Activated B cell treated with CpG ODN at 0.5 μM for 24 hours (primary cell): ENCODE measurements around the gene OXNAD1. TPM values are rescaled to one million over a fixed set of nuclear protein-coding genes. Genes with fewer than 3 reads are reported as not detected.

Source experiments
- ATAC-seq: fragments of 200-7000 bp; cut with Tn5 transposase; one replicate; pipeline ENCODE4 v1.10.0; 2021; ENCODE audit warnings: low read depth, mild to moderate bottlenecking, moderate library complexity
- CTCF ChIA-PET: fragments of 350-600 bp; sonication (Branson Sonifier 250); formaldehyde crosslinking; loops from one replicate; lab custom pipeline; 2021; ENCODE audit warnings: antibody characterized with exemption; lab: Charles Lee
- POLR2A ChIA-PET: fragments of 350-600 bp; sonication (Branson Sonifier 250); formaldehyde crosslinking; loops from one replicate; lab custom pipeline; 2021; ENCODE audit warnings: antibody characterized with exemption; lab: Charles Lee
- DNase-seq: peaks from one replicate; pipeline ENCODE4 v3.0.0; 2022
- H3K27ac Mint-ChIP-seq: one replicate; pipeline ENCODE4 v1.8.0; 2020; ENCODE audit warnings: mixed read lengths
- H3K27me3 Mint-ChIP-seq: one replicate; pipeline ENCODE4 v1.8.0; 2021; ENCODE audit warnings: mixed read lengths
- H3K36me3 Mint-ChIP-seq: one replicate; pipeline ENCODE4 v1.8.0; 2021; ENCODE audit warnings: low read depth, mixed read lengths
- H3K4me1 Mint-ChIP-seq: one replicate; pipeline ENCODE4 v1.8.0; 2021; ENCODE audit warnings: mixed read lengths
- H3K4me3 Mint-ChIP-seq: one replicate; pipeline ENCODE4 v1.8.0; 2020; ENCODE audit warnings: mild to moderate bottlenecking, mixed read lengths
- H3K9me3 Mint-ChIP-seq: one replicate; pipeline ENCODE4 v1.8.0; 2020; ENCODE audit warnings: mixed read lengths
- CTCF ChIP-seq: fragments of 200-600 bp; IDR thresholded peaks from one replicate; pipeline ENCODE4 v1.8.0; 2022; ENCODE audit warnings: antibody characterized with exemption, mild to moderate bottlenecking
- intact Hi-C: fragments of 100-400 bp; cut with micrococcal nuclease; formaldehyde crosslinking; loops from one replicate; pipeline ENCODE4 v1.15.1; 2024
- total RNA-seq: library from RNA; stranded (reverse); gene quantifications from 2 replicates; pipeline ENCODE4 v1.2.3, GENCODE V29; 2022

Gene OXNAD1
- total RNA-seq, 1 donor from 2014 or later: 8.7 TPM

GRCh38 chr3:16332904-16333426, 68.0 kb downstream of the OXNAD1 start:
- DNase-seq: no peak
- no peak overlapping the region for H3K27ac Mint-ChIP-seq
- no peak overlapping the region for H3K4me3 Mint-ChIP-seq
- ChIA-PET CTCF (interaction anchor here (1.2 kb wide), 1 partner anchor 44 kb away, joined by 4 read pairs; no protein-coding TSS in a partner anchor), POLR2A (no interaction called here)
- TF ChIP-seq CTCF: no peak
- H3K27me3 Mint-ChIP-seq: no peaks in the 10 kb centered on the region
- peaks cover 4% of the 10 kb centered on the region for H3K4me1 Mint-ChIP-seq
- peaks cover 81% of the 10 kb centered on the region for H3K36me3 Mint-ChIP-seq
- intact Hi-C loops: no loop called here
- H3K9me3 Mint-ChIP-seq: peaks cover 12% of the 10 kb centered on the region
- no peak for ATAC-seq

GRCh38 chr3:16334909-16335308, 69.9 kb downstream of the OXNAD1 start:
- no peak overlapping the region for H3K4me3 Mint-ChIP-seq
- ChIA-PET CTCF (no interaction called here), POLR2A (interaction anchor here (1.1 kb wide), 1 partner anchor 177 kb away, joined by 3 read pairs; no protein-coding TSS in a partner anchor)
- no peak for TF ChIP-seq CTCF
- no peak overlapping the region for H3K27ac Mint-ChIP-seq
- intact Hi-C loops: no loop called here
- no peaks in the 10 kb centered on the region for H3K27me3 Mint-ChIP-seq
- no peak for ATAC-seq
- peaks cover 22% of the 10 kb centered on the region for H3K4me1 Mint-ChIP-seq
- peaks cover 75% of the 10 kb centered on the region for H3K36me3 Mint-ChIP-seq
- DNase-seq: no peak
- H3K9me3 Mint-ChIP-seq: peaks cover 12% of the 10 kb centered on the region

GRCh38 chr3:16335333-16335732, 70.3 kb downstream of the OXNAD1 start:
- Mint-ChIP-seq H3K4me3 (no peak overlapping the region), H3K27me3 (no peaks in the 10 kb centered on the region), H3K36me3 (peaks cover 74% of the 10 kb centered on the region), H3K4me1 (peaks cover 26% of the 10 kb centered on the region), H3K9me3 (peaks cover 12% of the 10 kb centered on the region), H3K27ac (no peak overlapping the region)
- TF ChIP-seq CTCF: no peak
- ChIA-PET CTCF (no interaction called here), POLR2A (interaction anchor here (1.1 kb wide), 1 partner anchor 177 kb away, joined by 3 read pairs; no protein-coding TSS in a partner anchor)
- ATAC-seq (no peak), DNase-seq (no peak)
- intact Hi-C loops: no loop called here

- DNase-seq (no peak), ATAC-seq (no peak)
- H3K9me3 Mint-ChIP-seq: peaks cover 12% of the 10 kb centered on the region
- H3K4me1 Mint-ChIP-seq: peaks cover 30% of the 10 kb centered on the region
- TF ChIP-seq CTCF: no peak
- H3K4me3 Mint-ChIP-seq: no peak overlapping the region
- H3K36me3 Mint-ChIP-seq: peaks cover 73% of the 10 kb centered on the region
- CTCF ChIA-PET: no interaction called here
- no peak overlapping the region for H3K27ac Mint-ChIP-seq
- intact Hi-C loops: no loop called here
- no peaks in the 10 kb centered on the region for H3K27me3 Mint-ChIP-seq
- POLR2A ChIA-PET: interaction anchor here (1.1 kb wide), 1 partner anchor 176 kb away, joined by 3 read pairs; no protein-coding TSS in a partner anchor
Measured at GRCh38 chr3:16335772-16336645, 71.0 kb downstream of the OXNAD1 start.

GRCh38 chr3:16336825-16337224, 71.8 kb downstream of the OXNAD1 start:
- peaks cover 30% of the 10 kb centered on the region for H3K4me1 Mint-ChIP-seq
- ATAC-seq: no peak
- TF ChIP-seq CTCF: no peak
- H3K4me3 Mint-ChIP-seq: no peak overlapping the region
- no peak for DNase-seq
- POLR2A ChIA-PET: interaction anchor here (0.7 kb wide), 1 partner anchor 1267 kb away, joined by 7 read pairs; no protein-coding TSS in a partner anchor
- CTCF ChIA-PET: no interaction called here
- H3K27ac Mint-ChIP-seq: no peak overlapping the region
- peaks cover 8% of the 10 kb centered on the region for H3K9me3 Mint-ChIP-seq
- peaks cover 68% of the 10 kb centered on the region for H3K36me3 Mint-ChIP-seq
- H3K27me3 Mint-ChIP-seq: no peaks in the 10 kb centered on the region
- intact Hi-C loops: no loop called here
